Measurements from ENCODE around the gene EME2. TPM values are rescaled to one million over a fixed set of nuclear protein-coding genes. Genes with fewer than 3 reads are reported as not detected.

EME2 gene
- total and polyA plus RNA-seq, 4 donors: 1.4 to 9.0 (median 3.0) TPM

GRCh38 chr16:1808691-1809090 lies 36.1 kb downstream of the EME2 start:
- WGBS: 75% methylated on average over 18 of the region's 18 CpGs

More at GRCh38 chr16:1808691-1809090, 36.1 kb downstream of the EME2 start:
- TF ChIP-seq FOXA2 (IDR thresholded peaks at IDR 0.05): no peak
- no peak for TF ChIP-seq HNF4G (IDR thresholded peaks at IDR 0.05)
- no peak for TF ChIP-seq HNF4A (conservative IDR thresholded peaks at IDR 0.05)
- no peak for TF ChIP-seq SP1 (IDR thresholded peaks at IDR 0.05)
- TF ChIP-seq REST (IDR thresholded peaks at IDR 0.05): no peak
- no peak for TF ChIP-seq MAX (IDR thresholded peaks at IDR 0.05)
- no peak for TF ChIP-seq YY1 (IDR thresholded peaks at IDR 0.05)
- TF ChIP-seq TAF1 (conservative IDR thresholded peaks at IDR 0.05): no peak
- TF ChIP-seq ATF3 (IDR thresholded peaks at IDR 0.05): no peak
- TF ChIP-seq FOXA1 (IDR thresholded peaks at IDR 0.05): no peak
- TF ChIP-seq, protein P1, sequence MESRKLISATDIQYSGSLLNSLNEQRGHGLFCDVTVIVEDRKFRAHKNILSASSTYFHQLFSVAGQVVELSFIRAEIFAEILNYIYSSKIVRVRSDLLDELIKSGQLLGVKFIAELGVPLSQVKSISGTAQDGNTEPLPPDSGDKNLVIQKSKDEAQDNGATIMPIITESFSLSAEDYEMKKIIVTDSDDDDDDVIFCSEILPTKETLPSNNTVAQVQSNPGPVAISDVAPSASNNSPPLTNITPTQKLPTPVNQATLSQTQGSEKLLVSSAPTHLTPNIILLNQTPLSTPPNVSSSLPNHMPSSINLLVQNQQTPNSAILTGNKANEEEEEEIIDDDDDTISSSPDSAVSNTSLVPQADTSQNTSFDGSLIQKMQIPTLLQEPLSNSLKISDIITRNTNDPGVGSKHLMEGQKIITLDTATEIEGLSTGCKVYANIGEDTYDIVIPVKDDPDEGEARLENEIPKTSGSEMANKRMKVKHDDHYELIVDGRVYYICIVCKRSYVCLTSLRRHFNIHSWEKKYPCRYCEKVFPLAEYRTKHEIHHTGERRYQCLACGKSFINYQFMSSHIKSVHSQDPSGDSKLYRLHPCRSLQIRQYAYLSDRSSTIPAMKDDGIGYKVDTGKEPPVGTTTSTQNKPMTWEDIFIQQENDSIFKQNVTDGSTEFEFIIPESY (IDR thresholded peaks at IDR 0.05): no peak
- TF ChIP-seq JUND (IDR thresholded peaks at IDR 0.05): no peak
- no peak for TF ChIP-seq CTCF (IDR thresholded peaks at IDR 0.05; ENCODE audit: low read depth, low read length, missing input control)
- no peak for TF ChIP-seq GABPA (IDR thresholded peaks at IDR 0.05 in 1 of 2, conservative IDR thresholded peaks at IDR 0.05 in 1 of 2)
- no peak for TF ChIP-seq RXRA (IDR thresholded peaks at IDR 0.05)
- no peaks in the 10 kb centered on the region for H3K9me3 ChIP-seq (ENCODE audit: control insufficient read depth in 4 of 4, low read length in 3 of 4)
- no peak overlapping the region for H3K9ac ChIP-seq (ENCODE audit: low read depth in 1 of 2, low read length in 2 of 2)
- peaks cover 0 to 13% (median 10%) of the 10 kb centered on the region in 4 donors for H3K4me1 ChIP-seq (ENCODE audit: control insufficient read depth in 4 of 4, insufficient read depth in 4 of 4, low read length in 3 of 4)
- no peak overlapping the region for H3K27ac ChIP-seq (ENCODE audit: low read depth in 1 of 2, low read length in 2 of 2)
- no peaks in the 10 kb centered on the region for H3K27me3 ChIP-seq (ENCODE audit: control insufficient read depth in 4 of 4, insufficient read depth in 4 of 4, low read length in 3 of 4)
- peaks cover 13 to 27% (median 24%) of the 10 kb centered on the region in 4 donors for H3K36me3 ChIP-seq (ENCODE audit: control insufficient read depth in 4 of 4, insufficient read depth in 3 of 4, low read depth in 1 of 4, low read length in 3 of 4)
- DNase-seq (ENCODE audit: low spot score): no peak
- no peak overlapping the region for H3K4me3 ChIP-seq (ENCODE audit: low read depth in 1 of 3, low read length in 3 of 3)

Data from liver (tissue), 9 donors.